ENCODE results near the gene FMNL2. TPM values are rescaled to one million over a fixed set of nuclear protein-coding genes. Genes with fewer than 3 reads are reported as not detected.

The FMNL2 gene
- total RNA-seq, 4 donors from 2014 or later, result 6.7 to 17.2 (median 11.5) TPM

GRCh38 chr2:152657043-152657442 is 322.1 kb downstream of the FMNL2 start:
- Histone ChIP-seq H3K36me3 (peaks cover 3 to 81% of the 10 kb centered on the region in 2 donors), H3K4me1 (no peaks in the 10 kb centered on the region), H3K4me3 (no peak overlapping the region), H3K9me3 (no peaks in the 10 kb centered on the region), H3K27ac (no peak overlapping the region), H3K27me3 (no peaks in the 10 kb centered on the region)
- TF ChIP-seq CTCF (IDR thresholded peaks at IDR 0.05 in 4 of 5, conservative IDR thresholded peaks at IDR 0.05 in 1 of 5), result no peak
- no peak for TF ChIP-seq POLR2A (IDR thresholded peaks at IDR 0.05)
- in situ Hi-C loops (cut with MboI; ENCODE audit: low sequenced_read_pairs in 4 of 4) (no loop called here), intact Hi-C loops (cut with DNase I; ENCODE audit: low total_unique reads) (no loop called here)
- ATAC-seq (no peak), DNase-seq (no peak)

GRCh38 chr2:152658221-152658620 is 323.2 kb downstream of the FMNL2 start:
- in situ Hi-C loops (cut with MboI; ENCODE audit: low sequenced_read_pairs in 4 of 4) (no loop called here), intact Hi-C loops (cut with DNase I; ENCODE audit: low total_unique reads) (no loop called here)
- ATAC-seq (no peak), DNase-seq (no peak)
- H3K9me3 ChIP-seq, result no peaks in the 10 kb centered on the region
- H3K4me3 ChIP-seq, result no peak overlapping the region
- peaks cover 3 to 92% of the 10 kb centered on the region in 2 donors for H3K36me3 ChIP-seq
- H3K27me3 ChIP-seq, result no peaks in the 10 kb centered on the region
- no peak overlapping the region for H3K27ac ChIP-seq
- TF ChIP-seq POLR2A (IDR thresholded peaks at IDR 0.05), result no peak
- no peak for TF ChIP-seq CTCF (IDR thresholded peaks at IDR 0.05 in 4 of 5, conservative IDR thresholded peaks at IDR 0.05 in 1 of 5)
- no peaks in the 10 kb centered on the region for H3K4me1 ChIP-seq

GRCh38 chr2:152661076-152661475 is 326.1 kb downstream of the FMNL2 start:
- peaks cover 3 to 96% of the 10 kb centered on the region in 2 donors for H3K36me3 ChIP-seq
- intact Hi-C loops (cut with DNase I; ENCODE audit: low total_unique reads) (no loop called here), in situ Hi-C loops (cut with MboI; ENCODE audit: low sequenced_read_pairs in 4 of 4) (no loop called here)
- no peak for DNase-seq
- no peak overlapping the region for H3K4me3 ChIP-seq
- ATAC-seq, result no peak
- no peaks in the 10 kb centered on the region for H3K9me3 ChIP-seq
- TF ChIP-seq CTCF (IDR thresholded peaks at IDR 0.05 in 4 of 5, conservative IDR thresholded peaks at IDR 0.05 in 1 of 5), result no peak
- TF ChIP-seq POLR2A (IDR thresholded peaks at IDR 0.05), result no peak
- no peaks in the 10 kb centered on the region for H3K4me1 ChIP-seq
- no peaks in the 10 kb centered on the region for H3K27me3 ChIP-seq
- H3K27ac ChIP-seq, result no peak overlapping the region

- in situ Hi-C loops (cut with MboI; ENCODE audit: low sequenced_read_pairs in 4 of 4), result no loop called here
- H3K4me1 ChIP-seq, result no peaks in the 10 kb centered on the region
- intact Hi-C loops (cut with DNase I; ENCODE audit: low total_unique reads), result no loop called here
- TF ChIP-seq POLR2A (IDR thresholded peaks at IDR 0.05), result no peak
- no peak for TF ChIP-seq CTCF (IDR thresholded peaks at IDR 0.05 in 4 of 5, conservative IDR thresholded peaks at IDR 0.05 in 1 of 5)
- no peak overlapping the region for H3K27ac ChIP-seq
- H3K4me3 ChIP-seq, result no peak overlapping the region
- H3K9me3 ChIP-seq, result no peaks in the 10 kb centered on the region
- ATAC-seq (no peak), DNase-seq (no peak)
- peaks cover 9 to 96% of the 10 kb centered on the region in 2 donors for H3K36me3 ChIP-seq
- no peaks in the 10 kb centered on the region for H3K27me3 ChIP-seq
Observed at GRCh38 chr2:152664725-152665124, 329.8 kb downstream of the FMNL2 start.

GRCh38 chr2:152674334-152674733 is 339.4 kb downstream of the FMNL2 start:
- H3K4me3 ChIP-seq, result no peak overlapping the region

More at GRCh38 chr2:152674334-152674733, 339.4 kb downstream of the FMNL2 start:
- Histone ChIP-seq H3K4me1 (no peaks in the 10 kb centered on the region), H3K27ac (no peak overlapping the region), H3K9me3 (no peaks in the 10 kb centered on the region), H3K27me3 (no peaks in the 10 kb centered on the region), H3K36me3 (peaks cover 3 to 89% of the 10 kb centered on the region in 2 donors)
- in situ Hi-C loops (cut with MboI; ENCODE audit: low sequenced_read_pairs in 4 of 4) (no loop called here), intact Hi-C loops (cut with DNase I; ENCODE audit: low total_unique reads) (no loop called here)
- TF ChIP-seq POLR2A (IDR thresholded peaks at IDR 0.05) (no peak), CTCF (IDR thresholded peaks at IDR 0.05 in 4 of 5, conservative IDR thresholded peaks at IDR 0.05 in 1 of 5) (no peak)
- DNase-seq (no peak), ATAC-seq (no peak)

Measured in gastrocnemius medialis (tissue), 4 donors.